CD4-positive, alpha-beta T cell treated with Interleukin-2 at 100 ng/mL for 4 hours (primary cell): ENCODE results near the gene PAM16.
A peak's percentile ranks its signal among the peaks of the same experiment; 100 is the strongest.

Source experiments
- DNase-seq: peaks from one replicate; pipeline ENCODE4 v3.0.0-alpha.2; 2020; ENCODE audit warnings: low spot score

Gene PAM16

DNA sequence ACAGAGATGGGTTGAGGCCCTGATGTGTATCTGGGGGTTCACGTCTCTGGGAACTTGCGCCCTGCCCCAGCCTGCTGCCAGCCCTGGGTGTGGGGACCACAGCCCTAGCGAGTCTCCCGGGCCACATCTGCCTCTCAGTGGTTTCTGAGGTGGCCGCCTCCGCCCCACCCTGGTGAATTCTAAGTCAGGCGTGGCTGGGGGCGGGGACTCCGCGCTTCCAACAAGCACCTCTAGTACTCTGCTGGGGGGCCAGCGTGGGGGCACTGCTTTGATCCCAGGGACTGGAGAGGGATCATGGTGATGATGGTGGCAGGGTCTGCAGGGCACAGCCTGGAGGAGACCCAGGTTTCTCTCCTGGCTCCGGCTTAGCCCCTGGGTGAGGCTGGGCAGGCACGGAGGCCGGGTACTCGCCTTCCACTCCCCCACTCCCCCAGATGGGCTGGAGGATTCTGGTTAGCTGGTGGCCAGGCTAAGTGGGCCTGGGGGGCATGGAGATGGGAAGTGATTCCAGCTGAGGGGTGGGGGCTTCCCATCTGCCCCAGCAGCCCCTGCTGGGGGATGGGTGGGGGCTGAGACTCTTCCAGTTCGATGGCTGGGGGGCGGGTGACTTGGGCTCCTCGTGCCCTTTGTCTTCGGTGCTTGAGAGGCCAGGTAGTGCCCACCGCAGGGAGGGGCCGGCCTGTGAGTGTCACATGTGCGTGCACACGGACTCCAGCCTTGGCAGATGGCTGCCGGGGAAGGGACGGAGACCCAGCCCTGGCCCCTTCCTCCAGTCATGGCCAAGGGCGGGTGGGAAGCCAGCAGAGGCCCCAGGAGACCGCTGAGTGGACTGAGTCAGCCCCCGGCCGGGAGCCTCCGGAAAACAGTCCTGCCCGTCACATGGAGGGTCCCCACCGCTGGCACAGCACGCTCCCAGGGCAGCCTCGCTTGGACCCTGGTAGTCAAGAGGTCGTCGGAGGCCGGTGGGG lies 31.4 kb downstream of the PAM16 start:
- DNase-seq = peak; percentile 55

DNA sequence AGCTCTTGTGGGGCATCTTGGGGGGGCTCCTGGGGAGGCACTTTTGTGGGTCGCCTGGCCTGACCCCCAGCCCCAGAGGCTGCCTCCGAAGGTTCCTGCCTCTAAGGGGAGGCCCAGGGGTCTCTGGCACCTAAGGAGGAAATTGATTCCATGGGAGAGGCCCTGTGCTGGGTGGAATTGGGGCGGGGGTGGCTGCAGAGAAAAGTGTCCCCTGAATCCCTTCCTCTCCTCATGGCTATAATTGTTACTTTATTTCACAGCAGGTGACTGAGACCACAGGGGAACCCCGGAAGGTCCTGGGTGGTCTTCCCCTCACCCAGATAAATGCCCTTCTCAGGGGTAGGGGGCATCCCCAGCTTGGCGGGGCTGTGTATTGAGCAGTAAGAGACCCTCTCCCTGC lies 32.2 kb downstream of the PAM16 start:
- DNase-seq = no peak

DNA sequence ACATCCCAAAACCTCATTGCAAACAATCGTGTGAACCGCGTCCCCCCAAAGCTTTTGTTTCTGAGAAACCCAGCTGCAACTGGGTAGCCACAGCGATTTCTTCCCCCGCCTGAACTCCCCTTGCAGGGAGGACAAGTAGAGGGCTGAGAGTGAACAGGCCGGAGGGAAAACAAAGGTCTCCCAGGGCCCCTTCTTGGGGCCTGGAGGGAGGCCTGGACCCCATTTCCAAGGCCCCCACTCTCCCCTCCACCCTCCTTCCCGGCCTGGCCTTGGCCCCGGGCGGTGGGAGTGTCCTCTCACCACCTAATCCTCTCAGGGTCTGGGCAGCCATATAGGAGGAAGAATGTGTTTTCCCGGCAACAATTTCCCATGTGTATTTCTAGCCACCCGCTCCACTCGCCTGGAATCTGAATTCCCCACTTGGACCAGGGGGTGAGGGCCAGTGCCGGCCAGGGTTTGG lies 32.6 kb downstream of the PAM16 start:
- no peak for DNase-seq

GRCh38 chr16:4317532-4318450 lies 33.3 kb downstream of the PAM16 start:
- no peak for DNase-seq

DNA sequence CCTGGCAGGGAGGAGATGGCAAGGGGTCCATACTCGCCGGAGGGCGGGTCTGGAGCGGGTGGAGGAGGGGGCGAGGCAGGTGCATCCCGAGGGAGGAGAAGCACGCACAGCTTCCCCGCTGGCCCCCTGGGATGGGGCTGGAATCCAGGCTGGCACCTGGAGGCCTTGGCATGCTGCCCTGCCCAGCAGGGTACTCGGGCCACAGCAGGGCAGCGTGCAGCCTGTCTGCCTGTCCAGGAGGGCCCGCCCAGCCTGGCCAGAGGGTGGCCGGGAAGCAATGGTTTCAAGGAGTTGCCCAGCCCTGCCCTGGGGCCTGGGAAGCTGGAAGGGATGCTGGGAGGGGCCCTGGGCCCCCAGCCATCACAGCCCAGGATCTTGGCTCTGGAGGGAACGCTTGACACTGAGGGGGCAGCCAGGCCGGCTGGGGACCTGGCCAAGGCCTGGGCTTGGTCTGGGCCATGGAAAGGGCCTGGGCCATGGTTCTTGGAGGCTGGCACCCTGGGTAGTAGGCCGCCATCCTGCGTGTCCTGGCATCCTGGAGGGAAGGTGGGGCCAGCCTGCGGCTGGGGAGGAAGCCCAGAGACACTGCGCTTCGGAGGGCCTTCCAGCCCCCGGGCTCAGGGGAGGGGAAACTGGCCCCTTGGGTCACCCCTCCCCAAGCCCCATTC lies 34.1 kb downstream of the PAM16 start:
- DNase-seq = no peak

GRCh38 chr16:4316108-4316863 lies 34.8 kb downstream of the PAM16 start:
- no peak for DNase-seq

GRCh38 chr16:4315186-4316107 lies 35.7 kb downstream of the PAM16 start, which contains the start of gene GLIS2:
Gene GLIS2, plus strand, starts transcription at chr16:4316067. Its CDS starts 16,214 bp downstream, at chr16:4332281.
- peak; percentile 11 for DNase-seq

GRCh38 chr16:4314532-4315185 lies 36.5 kb downstream of the PAM16 start:
- DNase-seq = peak; percentile 8

- peak; percentile 4 for DNase-seq
Observed at GRCh38 chr16:4313563-4314531, 37.3 kb downstream of the PAM16 start.

DNA sequence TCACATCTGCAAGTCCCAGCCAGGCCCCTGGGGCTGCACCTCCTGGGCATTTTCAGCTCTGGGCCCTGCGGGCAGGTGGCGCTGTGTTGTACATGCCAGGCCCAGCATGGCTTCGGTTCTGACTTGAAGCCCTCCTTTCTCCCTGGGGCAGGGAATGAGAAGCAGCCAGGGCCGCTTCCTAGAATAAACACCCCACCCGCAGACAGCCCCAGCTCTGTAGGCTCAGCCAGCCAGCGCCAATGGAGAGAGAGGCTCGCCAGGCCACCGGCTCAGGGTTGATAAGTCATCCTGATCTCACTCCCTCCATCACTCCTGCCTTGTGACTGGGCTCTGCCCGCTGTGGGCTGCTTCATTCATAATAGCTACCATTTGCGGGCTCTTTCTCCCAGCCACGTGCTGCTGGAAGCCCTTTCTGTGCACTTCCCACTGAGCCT lies 41.3 kb downstream of the PAM16 start:
- peak; percentile 57 for DNase-seq

GRCh38 chr16:4309102-4309832 lies 41.9 kb downstream of the PAM16 start:
- DNase-seq = no peak

GRCh38 chr16:4307215-4308037 lies 43.7 kb downstream of the PAM16 start:
- peak; percentile 96 for DNase-seq

- peak; percentile 42 for DNase-seq
Observed at GRCh38 chr16:4306470-4307214, 44.5 kb downstream of the PAM16 start.

DNA sequence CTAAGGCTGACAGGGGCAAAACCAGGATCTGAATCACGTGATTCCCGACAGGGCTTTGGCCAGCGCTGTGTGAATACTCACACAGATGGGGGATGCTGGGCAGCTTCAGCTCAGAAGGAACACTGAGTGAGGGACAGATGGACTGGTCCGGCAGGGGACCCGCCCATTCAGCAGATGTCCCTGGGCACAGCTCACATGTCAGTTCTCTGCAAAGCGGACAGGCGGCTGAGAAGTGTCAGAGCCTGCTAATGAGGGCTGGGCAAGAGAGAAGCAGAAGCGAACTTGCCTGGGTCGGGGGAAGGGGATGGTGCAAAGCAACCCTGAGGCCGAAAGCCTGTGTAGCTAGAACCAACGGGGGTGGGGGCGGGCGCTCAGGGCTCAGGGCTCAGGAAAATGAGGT lies 47.1 kb downstream of the PAM16 start:
- no peak for DNase-seq

GRCh38 chr16:4301968-4302367 lies 49.2 kb downstream of the PAM16 start:
- DNase-seq = no peak

- DNase-seq = no peak
Observed at GRCh38 chr16:4301177-4301576, 49.9 kb downstream of the PAM16 start.
